Kasumi-1 (cell line): ENCODE measurements around the gene LNX2.

Experiments used
- DNase-seq, 2 experiments: peaks; one replicate each; lab custom pipeline; 2025; lab: John Stamatoyannopoulos, UW

LNX2 gene

DNA sequence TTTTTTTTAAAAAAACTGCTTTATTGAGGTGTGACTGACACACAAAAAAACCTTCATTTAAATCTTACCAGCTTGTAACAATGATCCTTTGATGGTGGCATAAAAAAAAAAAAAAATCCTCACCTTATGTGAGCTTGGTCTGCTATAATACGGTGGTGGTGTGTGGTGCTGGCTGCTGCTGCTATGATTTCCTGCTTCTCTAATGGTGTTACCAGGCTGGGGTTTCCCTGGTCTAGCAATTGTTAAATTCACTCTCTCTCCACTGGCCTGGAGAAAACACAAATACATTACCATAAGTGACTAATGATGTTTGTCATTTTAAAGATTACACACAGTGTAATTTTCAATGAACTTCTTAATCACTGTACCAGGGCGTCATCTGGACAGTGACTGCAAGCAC lies 60.6 kb downstream of the LNX2 start:
- DNase-seq = no peak

- no peak for DNase-seq
These were observed 64.2 kb downstream of the LNX2 start for GRCh38 chr13:27556109-27556508.

GRCh38 chr13:27551562-27551961 lies 68.8 kb downstream of the LNX2 start:
- no peak for DNase-seq

- DNase-seq = no peak
These were observed 70.8 kb downstream of the LNX2 start for GRCh38 chr13:27549406-27549981.

- DNase-seq = no peak
These were observed 78.1 kb downstream of the LNX2 start for GRCh38 chr13:27542220-27542619.

GRCh38 chr13:27541386-27541785 lies 78.9 kb downstream of the LNX2 start:
- DNase-seq = no peak

- no peak for DNase-seq
These were observed 83.8 kb downstream of the LNX2 start for GRCh38 chr13:27536361-27537101.

- no peak for DNase-seq
These were observed 84.8 kb downstream of the LNX2 start for GRCh38 chr13:27535546-27535945.

GRCh38 chr13:27534981-27535380 lies 85.3 kb downstream of the LNX2 start:
- DNase-seq = no peak

- DNase-seq = no peak
These were observed 86.0 kb downstream of the LNX2 start for GRCh38 chr13:27534108-27534980.

- peak; percentile 1 to 25 for DNase-seq
These were observed 87.1 kb downstream of the LNX2 start for GRCh38 chr13:27533155-27533643.

GRCh38 chr13:27528908-27529307 lies 91.4 kb downstream of the LNX2 start:
- DNase-seq = no peak

DNA sequence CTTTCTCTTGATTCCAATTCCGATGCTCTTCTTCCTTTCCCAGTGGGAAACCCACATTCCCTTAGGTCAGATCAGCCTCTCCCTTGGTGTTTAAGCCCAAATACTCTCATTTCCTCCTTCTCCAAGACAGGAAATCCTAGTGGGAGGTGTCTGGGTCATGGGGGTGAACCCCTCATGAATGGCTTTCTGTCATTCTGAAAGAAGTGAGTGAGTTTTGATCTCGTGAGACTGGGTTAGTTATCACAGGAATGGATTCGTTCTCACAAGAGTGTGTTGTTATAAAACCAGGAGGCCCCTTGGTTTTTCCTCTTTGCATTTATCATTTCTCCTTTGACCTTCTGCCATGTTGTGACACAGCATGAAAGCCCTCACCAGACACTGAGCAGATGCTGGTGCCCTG lies 93.8 kb downstream of the LNX2 start:
- no peak for DNase-seq

GRCh38 chr13:27524981-27525975 lies 95.1 kb downstream of the LNX2 start:
- DNase-seq = no peak

GRCh38 chr13:27523346-27524073 lies 96.8 kb downstream of the LNX2 start:
- DNase-seq = peak in 1 of 2 experiments; percentile 0

- peak; percentile 2 to 14 for DNase-seq
These were observed 97.5 kb downstream of the LNX2 start for GRCh38 chr13:27522847-27523246.

DNA sequence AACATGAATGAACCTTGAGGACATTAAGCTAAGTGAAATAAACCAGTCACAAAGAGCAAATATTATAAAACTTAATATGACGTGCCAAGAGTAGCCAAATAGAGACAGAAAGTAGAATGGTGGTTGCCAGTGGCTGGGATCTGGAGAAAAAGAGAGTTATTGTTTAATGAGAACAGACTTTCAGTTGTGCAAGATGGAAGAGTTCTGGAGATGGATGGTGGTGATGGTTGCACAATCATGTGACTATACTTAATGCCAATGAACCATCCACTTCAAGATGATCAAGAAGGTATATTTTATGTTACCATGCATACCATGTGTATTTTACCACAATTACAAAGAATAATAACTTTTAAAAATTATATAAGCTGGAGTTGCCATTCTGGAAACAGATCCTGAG lies 104.2 kb downstream of the LNX2 start:
- DNase-seq = no peak

DNA sequence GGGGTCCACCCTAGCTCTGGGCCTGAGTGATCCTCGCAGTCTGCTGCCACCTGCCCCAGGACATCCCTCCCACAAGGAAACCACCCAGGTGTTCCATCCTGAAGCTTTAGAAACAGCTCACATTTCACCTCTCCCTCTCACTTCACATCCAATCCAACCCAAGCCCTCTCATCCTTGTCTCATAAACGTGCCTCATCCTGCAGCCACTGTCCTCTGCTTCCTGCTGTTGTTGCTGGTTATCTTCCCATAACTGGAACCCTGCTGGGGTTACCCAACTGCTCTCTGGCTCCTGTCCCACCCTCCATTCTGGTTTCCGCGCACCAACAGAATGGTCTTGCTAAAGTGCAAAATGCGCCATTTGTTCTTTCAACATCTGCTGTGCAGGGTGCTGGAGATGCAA lies 110.2 kb downstream of the LNX2 start:
- DNase-seq = no peak

DNA sequence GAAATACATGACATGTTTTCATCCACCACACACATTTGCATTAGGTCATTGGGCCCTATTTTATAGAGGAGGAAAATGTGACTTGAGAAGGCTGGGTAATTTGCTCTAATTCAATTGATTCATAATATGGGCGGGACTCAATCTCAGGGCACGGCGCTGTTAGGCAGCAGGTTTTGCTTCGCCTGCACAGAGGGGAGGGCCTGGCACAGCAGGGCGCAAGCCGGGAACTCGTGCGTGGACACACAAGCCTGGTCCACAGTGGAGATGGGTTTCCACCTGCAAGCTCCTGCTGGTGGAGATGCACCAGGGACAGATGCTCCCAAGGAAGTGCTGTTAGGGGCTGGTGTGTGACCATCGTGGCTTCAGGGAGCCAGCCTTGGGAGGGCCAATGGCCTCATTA lies 111.5 kb downstream of the LNX2 start:
- no peak for DNase-seq

DNA sequence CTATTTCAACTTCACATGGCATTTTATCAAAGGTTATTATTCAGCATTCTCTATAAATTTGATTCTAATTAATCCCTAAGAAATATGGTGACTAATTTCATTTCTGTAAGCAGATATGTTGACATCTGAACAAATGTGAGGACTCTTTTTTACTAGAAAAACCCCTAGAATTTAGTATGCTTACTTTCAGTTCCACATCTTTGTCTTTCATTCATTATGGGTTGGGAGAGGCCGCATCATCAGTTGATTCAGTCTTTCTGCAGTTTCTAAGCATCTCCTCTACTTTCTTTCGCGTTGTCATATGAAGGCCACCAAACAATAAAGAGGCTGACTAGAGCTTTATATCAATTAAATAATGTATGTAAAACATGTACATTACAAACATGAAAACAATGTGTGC lies 114.5 kb downstream of the LNX2 start:
- DNase-seq = no peak

DNA sequence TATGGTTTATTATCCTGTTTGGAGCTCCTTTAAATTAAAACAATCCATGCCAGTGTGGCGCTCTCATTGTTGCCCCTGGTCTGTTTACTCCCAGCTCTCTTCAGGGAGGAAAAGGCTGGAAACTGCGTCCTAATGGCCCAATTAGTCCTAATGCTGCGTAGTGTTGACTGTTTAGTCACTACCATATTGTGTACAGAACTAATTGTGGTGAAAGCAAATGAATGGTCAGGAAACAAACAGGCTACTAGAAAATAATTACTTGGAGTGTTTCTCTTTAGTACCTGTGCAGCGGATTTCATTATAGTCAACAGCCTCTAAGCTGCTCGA lies 115.5 kb downstream of the LNX2 start:
- DNase-seq = no peak
